ENCODE data around the gene KRTAP4-5.
"Not testable (repeated sequence)": the region's sequence is repeated elsewhere in the genome, so short reads cannot be mapped to it uniquely, and the experiment has no call there.

- TF ChIP-seq CTCF, MYC (IDR thresholded peaks at IDR 0.05; ENCODE audit: low read depth, low read length): not testable (repeated sequence)
These were observed 29.6 kb downstream of the KRTAP4-5 start for GRCh38 chr17:41119696-41120690.
